Mucosa of descending colon (tissue), 3 donors: Measurements from ENCODE around the gene ERICH6. TPM values are rescaled to one million over a fixed set of nuclear protein-coding genes. Genes with fewer than 3 reads are reported as not detected.
A peak's percentile ranks its signal among the peaks of the same experiment; 100 is the strongest.

Experiments used
- ATAC-seq: fragments of 200-7000 bp; cut with Tn5 transposase; one replicate; pipeline ENCODE4 v1.9.1; 2020; ENCODE audit warnings: mild to moderate bottlenecking, moderate library complexity
- DNase-seq, 3 donors: peaks; one replicate each; pipeline ENCODE4 v3.0.0-alpha.2; 2020
- H3K36me3 ChIP-seq: fragments of 200-600 bp; one replicate; pipeline ENCODE4 v1.8.0; 2021; ENCODE audit warnings: low read depth, mild to moderate bottlenecking
- H3K4me1 ChIP-seq: fragments of 200-600 bp; one replicate; pipeline ENCODE4 v1.8.0; 2021; ENCODE audit warnings: low read depth, mild to moderate bottlenecking
- H3K4me3 ChIP-seq: fragments of 200-600 bp; one replicate; pipeline ENCODE4 v1.8.0; 2021; ENCODE audit warnings: mild to moderate bottlenecking
- H3K9me3 ChIP-seq: fragments of 200-600 bp; one replicate; pipeline ENCODE4 v1.8.0; 2021; ENCODE audit warnings: mild to moderate bottlenecking
- CTCF ChIP-seq: fragments of 200-600 bp; IDR thresholded peaks from one replicate; pipeline ENCODE4 v1.8.0; 2022; ENCODE audit warnings: antibody characterized with exemption, mild to moderate bottlenecking
- intact Hi-C, 2 donors: fragments of 100-400 bp; cut with DNase I in 1 of 2; cut with micrococcal nuclease in 1 of 2; formaldehyde crosslinking; loops; one replicate each; pipeline versions ENCODE4 v1.11.0 to v1.11.1; 2022; cut with DNase I, micrococcal nuclease
- total RNA-seq, 3 donors: library from RNA; stranded (reverse); fragmentation: NEBNext Ultra II Directional in 2 of 3; extraction: Animal tissue kit (Norgen Biotek cat#: 25700) in 2 of 3; gene quantifications; one replicate each; pipeline versions ENCODE4 v1.2.1 to v1.2.4, GENCODE V29; 2021 to 2023
- donor health status: DM: no; HTN: no; CAD: no; lungs with moderate emphysema.
- donor health status: DM: no; HTN: no; CAD: no.
- donor health status: DM: no; HTN: yes; CAD: no.

The ERICH6 gene
- total RNA-seq, 3 donors from 2014 or later = not detected

GRCh38 chr3:150739200-150739863 is 35.6 kb upstream of the ERICH6 start:
- no peak for TF ChIP-seq CTCF
- H3K36me3 ChIP-seq = no peaks in the 10 kb centered on the region
- intact Hi-C loops = no loop called here
- H3K4me3 ChIP-seq = no peak overlapping the region
- DNase-seq = no peak
- H3K4me1 ChIP-seq = peaks cover 4% of the 10 kb centered on the region
- H3K9me3 ChIP-seq = no peaks in the 10 kb centered on the region
- no peak for ATAC-seq

GRCh38 chr3:150738688-150739087 is 35.0 kb upstream of the ERICH6 start:
- DNase-seq (no peak), ATAC-seq (no peak)
- intact Hi-C loops = no loop called here
- Histone ChIP-seq H3K4me1 (peaks cover 3% of the 10 kb centered on the region), H3K36me3 (no peaks in the 10 kb centered on the region), H3K4me3 (no peak overlapping the region), H3K9me3 (no peaks in the 10 kb centered on the region)
- no peak for TF ChIP-seq CTCF

GRCh38 chr3:150737874-150738679 is 34.4 kb upstream of the ERICH6 start:
- ATAC-seq (peak; percentile 81), DNase-seq (no peak)
- Histone ChIP-seq H3K36me3 (no peaks in the 10 kb centered on the region), H3K9me3 (no peaks in the 10 kb centered on the region), H3K4me1 (peaks cover 3% of the 10 kb centered on the region), H3K4me3 (no peak overlapping the region)
- TF ChIP-seq CTCF = no peak
- intact Hi-C loops = no loop called here

- intact Hi-C loops = no loop called here
- Histone ChIP-seq H3K4me3 (no peak overlapping the region), H3K4me1 (peaks cover 3% of the 10 kb centered on the region), H3K9me3 (no peaks in the 10 kb centered on the region), H3K36me3 (no peaks in the 10 kb centered on the region)
- no peak for TF ChIP-seq CTCF
- peak in 1 of 3 donors; percentile 72 for DNase-seq
- peak; percentile 39 for ATAC-seq
Measured at GRCh38 chr3:150736903-150737832, 33.4 kb upstream of the ERICH6 start.

- Histone ChIP-seq H3K36me3 (no peaks in the 10 kb centered on the region), H3K4me3 (no peak overlapping the region), H3K4me1 (peaks cover 3% of the 10 kb centered on the region), H3K9me3 (no peaks in the 10 kb centered on the region)
- TF ChIP-seq CTCF = no peak
- no peak for ATAC-seq
- no peak for DNase-seq
- intact Hi-C loops = no loop called here
Measured at GRCh38 chr3:150736316-150736719, 32.6 kb upstream of the ERICH6 start.
